Activated naive CD4-positive, alpha-beta T cell treated with anti-CD3 and anti-CD28 coated beads, Interleukin-2, amount 50 U/mL, for 72 hours (primary cell): Measurements from ENCODE around the gene HHIPL1. TPM values are rescaled to one million over a fixed set of nuclear protein-coding genes. Genes with fewer than 3 reads are reported as not detected.
"Not testable (repeated sequence)": the region's sequence is repeated elsewhere in the genome, so short reads cannot be mapped to it uniquely, and the experiment has no call there.

Experiments used
- ATAC-seq, 2 donors: fragments of 150-1000 bp; cut with Tn5 transposase; 2 replicates each; pipeline ENCODE4 v1.10.0; 2021; ENCODE audit warnings: mild to moderate bottlenecking in 2 of 2, moderate library complexity in 2 of 2
- DNase-seq, 2 donors: peaks; one replicate each; pipeline ENCODE4 v3.0.0; 2021 to 2022; ENCODE audit warnings: low spot score in 2 of 2
- H3K27ac Mint-ChIP-seq, 2 donors: one replicate each; pipeline ENCODE4 v1.8.0; 2022; ENCODE audit warnings: mild to moderate bottlenecking in 2 of 2, mixed read lengths in 2 of 2
- H3K36me3 Mint-ChIP-seq, 2 donors: one replicate each; pipeline ENCODE4 v1.8.0; 2022; ENCODE audit warnings: mixed read lengths in 2 of 2
- H3K9me3 Mint-ChIP-seq, 2 donors: one replicate each; pipeline ENCODE4 v1.8.0; 2022; ENCODE audit warnings: mixed read lengths in 2 of 2
- total RNA-seq, 2 donors: library from RNA; stranded (reverse); gene quantifications; one replicate each; pipeline ENCODE4 v1.2.3, GENCODE V29; 2022

HHIPL1 gene
- total RNA-seq, 2 donors from 2014 or later = 0.16 to 0.32 TPM

- ATAC-seq (no peak), DNase-seq (no peak)
- Mint-ChIP-seq H3K27ac (no peak overlapping the region), H3K36me3 (no peaks in the 10 kb centered on the region), H3K9me3 (no peaks in the 10 kb centered on the region)
Observed at GRCh38 chr14:99626041-99626648, 18.8 kb upstream of the HHIPL1 start.

DNA sequence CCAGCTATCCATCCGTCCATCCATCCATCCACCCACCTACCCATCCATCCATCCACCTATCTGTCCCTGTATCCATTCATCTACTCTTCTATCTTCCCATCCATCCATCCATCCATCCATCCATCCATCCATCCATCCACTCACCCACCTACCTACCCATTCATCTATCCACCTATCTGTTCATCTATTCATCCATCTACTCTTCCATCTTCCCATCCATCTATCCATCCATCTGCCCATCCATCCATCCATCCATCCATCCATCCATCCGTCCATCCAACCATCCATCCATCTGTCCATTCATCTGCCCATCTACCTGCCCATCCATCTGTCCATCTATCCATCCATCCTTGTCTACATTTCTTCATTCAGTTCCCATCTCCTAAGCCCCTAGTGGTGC lies 17.8 kb upstream of the HHIPL1 start:
- ATAC-seq (no peak), DNase-seq (no peak)
- no peaks in the 10 kb centered on the region for H3K36me3 Mint-ChIP-seq
- no peaks in the 10 kb centered on the region for H3K9me3 Mint-ChIP-seq
- peak overlapping the region in 1 of 2 donors; percentile 12 for H3K27ac Mint-ChIP-seq

DNA sequence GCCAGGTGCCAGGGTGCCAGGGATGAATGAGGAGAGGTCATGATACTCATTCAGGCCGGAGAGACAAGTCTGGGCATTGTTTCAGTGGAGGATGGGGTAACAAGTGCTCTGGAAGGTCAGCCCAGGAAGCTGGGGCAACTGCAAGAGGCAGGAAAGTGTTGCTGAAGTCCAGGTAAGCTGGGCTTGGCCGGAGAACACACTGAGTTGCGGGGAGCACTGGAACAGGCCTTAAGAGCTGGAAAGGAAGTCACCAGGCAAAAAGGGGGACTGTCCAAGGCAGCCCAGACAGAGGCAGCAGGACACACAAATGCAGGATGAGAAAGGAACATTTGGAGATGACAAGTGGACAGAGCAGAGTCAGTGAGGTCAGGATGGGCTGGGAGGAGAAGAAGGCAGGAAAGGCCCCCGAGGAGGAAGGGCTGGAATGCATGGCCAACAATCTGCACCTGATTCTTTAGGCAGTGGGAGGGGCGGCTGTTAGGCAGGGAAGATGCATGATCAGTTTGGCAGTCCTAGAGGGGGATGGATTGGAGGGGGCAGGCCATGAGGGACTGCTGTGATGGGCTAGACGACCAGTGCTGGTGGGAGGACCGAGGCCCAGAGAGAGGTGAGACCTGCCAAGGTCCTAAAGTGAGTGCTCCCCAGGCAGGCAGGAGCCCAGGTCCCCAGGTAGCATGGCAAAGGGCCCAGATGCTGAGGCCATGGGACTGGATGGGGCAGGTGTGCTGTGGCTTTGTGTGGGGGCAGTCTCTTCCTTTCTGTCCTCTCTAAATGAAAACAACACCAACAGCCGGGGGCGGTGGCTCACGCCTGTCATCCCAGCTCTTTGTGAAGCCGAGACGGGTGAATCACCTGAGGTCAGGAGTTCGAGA lies 17.2 kb upstream of the HHIPL1 start:
- H3K9me3 Mint-ChIP-seq = no peaks in the 10 kb centered on the region
- no peak overlapping the region for H3K27ac Mint-ChIP-seq
- DNase-seq (no peak), ATAC-seq (no peak)
- no peaks in the 10 kb centered on the region for H3K36me3 Mint-ChIP-seq

- Mint-ChIP-seq H3K36me3 (no peaks in the 10 kb centered on the region), H3K27ac (no peak overlapping the region), H3K9me3 (no peaks in the 10 kb centered on the region)
- peak; percentile 71 to 75 for DNase-seq
- ATAC-seq = peak; percentile 86 to 93
Observed at GRCh38 chr14:99628887-99629618, 15.9 kb upstream of the HHIPL1 start.

GRCh38 chr14:99630202-99630601 lies 14.7 kb upstream of the HHIPL1 start:
- no peak for ATAC-seq
- Mint-ChIP-seq H3K9me3 (no peaks in the 10 kb centered on the region), H3K27ac (peak overlapping the region in 1 of 2 donors; percentile 13), H3K36me3 (no peaks in the 10 kb centered on the region)
- no peak for DNase-seq

DNA sequence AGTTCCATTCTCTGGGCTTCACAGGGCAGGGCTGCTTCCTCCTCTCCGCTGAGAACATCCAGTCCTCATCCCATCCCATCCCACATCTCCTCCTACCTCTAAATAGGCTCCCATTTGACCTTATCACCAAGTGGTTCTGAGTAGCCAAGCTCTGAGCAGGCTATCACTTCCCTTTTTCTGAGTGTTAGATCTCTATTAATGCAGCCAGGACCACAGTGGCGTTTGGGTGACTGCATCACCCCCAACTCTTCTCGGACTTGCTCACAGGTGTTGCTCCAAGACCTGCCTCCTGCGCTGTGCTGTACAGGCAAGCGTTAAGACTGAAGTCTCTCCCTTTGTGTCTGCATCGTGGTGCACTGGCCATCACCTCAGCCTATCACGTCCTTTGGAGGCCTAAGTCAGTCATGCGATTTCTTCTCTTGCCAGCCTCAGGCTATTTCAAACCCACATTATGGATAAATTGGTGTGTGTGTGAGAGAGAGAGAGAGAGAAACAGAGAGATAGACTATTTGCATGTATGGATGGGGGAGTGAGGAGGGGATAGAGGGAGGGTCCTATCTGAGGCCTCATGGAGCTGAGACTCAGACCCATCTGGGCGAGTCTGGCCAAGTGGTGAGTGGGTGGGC lies 12.4 kb upstream of the HHIPL1 start:
- no peak for DNase-seq
- H3K36me3 Mint-ChIP-seq = no peaks in the 10 kb centered on the region
- no peaks in the 10 kb centered on the region for H3K9me3 Mint-ChIP-seq
- no peak for ATAC-seq
- H3K27ac Mint-ChIP-seq = no peak overlapping the region

- DNase-seq = no peak
- no peaks in the 10 kb centered on the region for H3K36me3 Mint-ChIP-seq
- H3K27ac Mint-ChIP-seq = no peak overlapping the region
- no peaks in the 10 kb centered on the region for H3K9me3 Mint-ChIP-seq
- no peak for ATAC-seq
Observed at GRCh38 chr14:99633141-99633540, 11.8 kb upstream of the HHIPL1 start.

GRCh38 chr14:99633918-99634317 lies 11.0 kb upstream of the HHIPL1 start:
- ATAC-seq = no peak
- no peak overlapping the region for H3K27ac Mint-ChIP-seq
- DNase-seq = no peak
- no peaks in the 10 kb centered on the region for H3K36me3 Mint-ChIP-seq
- no peaks in the 10 kb centered on the region for H3K9me3 Mint-ChIP-seq

DNA sequence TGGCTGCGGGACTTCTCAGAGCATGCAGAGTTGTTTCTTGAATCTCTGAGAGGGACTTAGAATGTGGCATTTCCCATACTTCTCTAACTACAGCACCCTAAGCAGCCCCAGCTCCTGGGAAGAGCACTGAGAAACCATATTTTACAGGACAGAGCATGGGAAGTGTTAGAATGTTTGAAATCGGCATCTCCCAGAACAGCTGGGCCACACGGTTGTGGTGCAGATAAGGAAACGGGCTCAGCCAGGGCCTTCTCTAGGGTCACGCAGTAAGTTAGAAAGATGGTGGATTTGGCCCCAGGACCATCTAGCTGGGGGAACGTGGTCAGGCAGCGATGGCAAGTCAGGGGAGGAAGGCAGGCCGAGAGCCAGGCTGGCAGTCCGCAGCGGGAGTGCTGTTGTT lies 10.5 kb upstream of the HHIPL1 start:
- ATAC-seq = no peak
- no peaks in the 10 kb centered on the region for H3K9me3 Mint-ChIP-seq
- H3K27ac Mint-ChIP-seq = no peak overlapping the region
- DNase-seq = no peak
- no peaks in the 10 kb centered on the region for H3K36me3 Mint-ChIP-seq

DNA sequence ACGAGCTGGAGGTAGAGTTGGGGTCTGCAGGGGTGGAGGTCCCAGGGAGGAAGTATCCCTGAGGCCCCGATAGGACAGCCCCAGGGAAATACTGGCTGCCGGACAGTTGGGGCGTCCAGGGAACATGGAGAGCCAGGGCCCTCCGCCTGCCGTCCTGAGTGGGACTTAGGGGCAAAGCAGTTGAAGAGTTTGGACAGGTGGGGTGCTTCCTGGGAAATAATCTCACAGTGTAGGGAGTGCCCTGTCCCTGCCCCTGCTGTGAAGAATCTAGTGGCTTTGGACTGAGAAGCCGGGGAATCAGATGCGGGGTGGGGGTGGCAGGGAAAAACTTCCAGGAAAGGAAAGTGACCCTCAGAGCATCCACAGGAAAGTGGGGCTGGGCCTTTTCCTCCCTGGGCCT lies 9.8 kb upstream of the HHIPL1 start:
- DNase-seq (no peak), ATAC-seq (no peak)
- H3K27ac Mint-ChIP-seq = no peak overlapping the region
- no peaks in the 10 kb centered on the region for H3K9me3 Mint-ChIP-seq
- no peaks in the 10 kb centered on the region for H3K36me3 Mint-ChIP-seq

DNA sequence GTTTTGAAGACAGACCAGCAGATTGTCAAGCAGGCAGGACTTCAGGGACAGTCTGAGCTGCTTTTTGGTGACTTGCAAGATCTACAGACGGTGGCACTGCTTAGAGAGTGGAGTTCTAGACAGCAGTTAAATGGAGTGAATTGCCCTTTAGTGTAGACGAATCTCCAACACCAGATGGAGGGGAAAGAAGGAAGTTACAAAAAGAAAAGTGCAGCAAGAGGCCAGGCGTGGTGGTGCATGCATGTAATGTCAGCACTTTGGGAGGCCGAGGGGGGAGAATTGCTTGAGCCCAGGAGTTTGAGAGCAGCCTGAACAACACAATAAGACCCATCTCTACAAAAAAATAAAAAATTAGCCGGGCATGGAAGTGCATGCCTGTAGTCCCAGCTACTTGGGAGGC lies 8.4 kb upstream of the HHIPL1 start:
- Mint-ChIP-seq H3K36me3 (no peaks in the 10 kb centered on the region), H3K9me3 (no peaks in the 10 kb centered on the region), H3K27ac (no peak overlapping the region)
- ATAC-seq (no peak), DNase-seq (no peak)

GRCh38 chr14:99637624-99638023 lies 7.3 kb upstream of the HHIPL1 start:
- Mint-ChIP-seq H3K36me3 (no peaks in the 10 kb centered on the region), H3K9me3 (no peaks in the 10 kb centered on the region), H3K27ac (no peak overlapping the region)
- ATAC-seq (no peak), DNase-seq (no peak)

DNA sequence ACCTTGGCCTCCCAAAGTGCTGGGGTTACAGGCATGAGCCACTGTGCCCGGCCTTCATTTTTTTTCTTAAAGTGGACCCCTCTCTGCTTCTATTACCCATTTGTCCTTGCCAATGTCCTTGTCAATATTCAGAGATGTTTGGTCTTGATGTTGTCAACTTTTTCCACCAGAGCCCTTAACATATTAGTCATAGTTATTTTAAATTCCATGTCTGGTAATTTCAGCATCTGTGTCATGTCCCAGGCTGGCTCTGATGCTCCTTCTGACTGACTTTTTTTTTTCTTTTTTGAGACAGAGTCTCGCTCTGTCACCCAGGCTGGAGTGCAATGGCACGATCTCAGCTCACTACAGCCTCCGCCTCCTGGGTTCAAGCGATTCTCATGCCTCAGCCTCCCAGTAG lies 2.2 kb upstream of the HHIPL1 start:
- not testable (repeated sequence) for H3K27ac Mint-ChIP-seq, ATAC-seq, H3K36me3 Mint-ChIP-seq, DNase-seq, H3K9me3 Mint-ChIP-seq

- no peak for DNase-seq
- Mint-ChIP-seq H3K27ac (no peak overlapping the region), H3K9me3 (no peaks in the 10 kb centered on the region), H3K36me3 (no peaks in the 10 kb centered on the region)
- ATAC-seq = peak; percentile 41 to 60
Observed at GRCh38 chr14:99643343-99643742, 1.6 kb upstream of the HHIPL1 start.

DNA sequence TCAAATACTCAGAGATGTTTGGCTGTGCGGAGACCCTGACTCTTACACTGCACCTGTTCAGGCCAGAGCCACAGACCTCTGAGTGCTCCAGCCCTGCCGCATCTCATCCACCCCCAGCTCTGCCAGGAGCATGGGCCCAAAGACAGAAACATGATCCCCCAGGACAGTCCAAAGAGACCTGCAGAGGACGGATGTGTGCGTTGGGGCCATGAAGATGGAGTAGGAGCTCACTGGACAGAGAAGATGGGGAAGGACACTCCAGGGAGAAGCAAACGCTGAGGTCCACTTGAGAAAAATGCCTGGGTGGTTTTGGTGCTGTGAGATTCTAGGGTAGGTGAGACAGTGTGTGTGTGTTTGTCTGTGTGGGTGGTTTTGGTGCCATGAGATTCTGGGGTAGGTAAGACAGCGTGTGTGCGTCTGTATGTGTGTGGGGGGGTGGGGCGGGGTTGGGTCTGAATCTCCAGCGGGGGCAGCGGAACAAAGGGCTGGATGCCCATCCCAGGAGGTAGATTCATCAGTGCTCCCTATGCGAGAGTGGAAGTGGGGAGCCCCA lies 818 bp upstream of the HHIPL1 start:
- Mint-ChIP-seq H3K9me3 (no peaks in the 10 kb centered on the region), H3K27ac (no peak overlapping the region), H3K36me3 (no peaks in the 10 kb centered on the region)
- DNase-seq = no peak
- ATAC-seq = no peak

GRCh38 chr14:99645545-99646505 lies 896 bp downstream of the HHIPL1 start:
- H3K9me3 Mint-ChIP-seq = no peaks in the 10 kb centered on the region
- no peak overlapping the region for H3K27ac Mint-ChIP-seq
- DNase-seq (no peak), ATAC-seq (no peak)
- H3K36me3 Mint-ChIP-seq = no peaks in the 10 kb centered on the region
